HG03039 (cell line): ENCODE measurements around the gene SH3PXD2A.

Source experiments
- ATAC-seq: cut with Tn5 transposase; IDR thresholded peaks from one replicate; pipeline ENCODE4 v1.9.1; 2021; ENCODE audit warnings: mild to moderate bottlenecking, moderate library complexity; ENCODE audit not compliant: unreplicated experiment

Gene SH3PXD2A

DNA sequence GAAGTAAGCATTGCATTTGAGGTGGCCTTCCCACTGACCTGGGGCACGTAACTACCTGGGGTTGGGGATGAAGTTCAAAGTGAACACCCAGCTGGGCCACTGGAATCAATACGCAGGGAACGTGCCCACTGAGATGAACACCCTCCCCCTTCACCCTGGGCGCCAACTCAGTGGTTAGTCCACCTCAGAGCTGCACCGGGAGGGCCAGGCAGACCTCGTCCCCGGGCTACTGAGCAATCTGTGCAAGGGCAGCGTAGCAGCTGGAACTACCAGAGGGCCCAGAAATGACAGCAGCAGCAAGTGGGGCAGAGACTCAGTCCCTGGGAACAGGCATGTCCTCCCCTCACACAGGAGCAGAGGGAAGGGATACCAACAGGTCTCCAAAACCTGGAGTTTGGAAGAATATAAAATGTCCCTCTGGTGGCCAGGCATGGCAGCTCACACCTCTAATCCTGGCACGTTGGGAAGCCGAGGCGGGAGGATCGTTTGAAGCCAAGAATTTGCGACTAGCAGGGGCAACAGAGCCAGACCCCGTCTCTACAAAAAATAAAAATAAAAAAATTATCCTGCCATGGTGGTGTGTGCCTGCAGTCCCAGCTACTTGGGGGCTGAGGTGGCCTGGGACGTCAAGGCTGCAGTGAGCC is 143.9 kb downstream of the SH3PXD2A start:
- no peak for ATAC-seq

DNA sequence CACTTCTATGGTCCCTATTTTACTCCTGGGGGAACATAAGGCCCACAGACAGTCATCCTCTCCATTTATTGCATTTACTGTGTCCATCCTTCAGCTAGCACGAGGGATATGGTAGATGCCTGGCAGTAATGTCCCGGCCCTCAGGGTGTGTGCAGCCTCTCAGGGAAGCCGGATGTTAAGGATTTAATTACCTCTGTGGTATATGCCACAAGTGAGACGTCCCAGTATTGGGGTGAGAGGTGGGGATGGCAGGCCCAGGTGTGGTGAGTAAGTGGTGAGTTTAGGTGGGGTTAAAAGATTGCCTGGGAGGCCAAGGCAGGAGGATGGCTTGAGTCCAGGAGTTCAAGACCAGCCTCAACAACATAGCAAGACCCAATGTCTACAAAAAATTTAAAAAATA is 144.9 kb downstream of the SH3PXD2A start:
- no peak for ATAC-seq

DNA sequence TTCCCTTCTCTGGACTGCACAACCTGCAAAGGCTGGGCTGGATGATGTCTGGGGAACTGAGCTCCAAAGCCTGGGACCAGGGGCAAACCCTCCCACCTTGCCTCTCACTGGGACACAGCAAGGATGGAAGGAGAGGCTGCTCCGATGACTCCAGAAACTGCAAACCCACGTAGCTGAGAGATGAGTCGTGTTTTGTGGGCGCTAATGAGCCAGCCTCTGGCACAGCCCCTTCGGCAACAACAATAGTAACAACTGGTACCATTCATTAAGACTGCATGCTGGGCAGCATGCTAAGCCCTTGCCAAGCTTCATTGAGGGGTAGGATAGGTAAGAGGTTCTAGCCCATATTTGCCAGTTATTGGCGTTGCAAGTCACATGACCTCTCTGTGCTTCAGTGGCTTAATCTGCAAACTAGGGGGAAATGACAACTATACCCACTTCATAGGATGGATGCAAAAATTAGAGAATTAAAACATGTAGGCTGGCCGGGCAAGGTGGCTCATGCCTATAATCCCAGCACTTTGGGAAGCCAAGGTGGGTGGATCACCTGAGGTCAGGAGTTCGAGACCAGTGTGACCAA is 145.9 kb downstream of the SH3PXD2A start:
- ATAC-seq, result no peak

DNA sequence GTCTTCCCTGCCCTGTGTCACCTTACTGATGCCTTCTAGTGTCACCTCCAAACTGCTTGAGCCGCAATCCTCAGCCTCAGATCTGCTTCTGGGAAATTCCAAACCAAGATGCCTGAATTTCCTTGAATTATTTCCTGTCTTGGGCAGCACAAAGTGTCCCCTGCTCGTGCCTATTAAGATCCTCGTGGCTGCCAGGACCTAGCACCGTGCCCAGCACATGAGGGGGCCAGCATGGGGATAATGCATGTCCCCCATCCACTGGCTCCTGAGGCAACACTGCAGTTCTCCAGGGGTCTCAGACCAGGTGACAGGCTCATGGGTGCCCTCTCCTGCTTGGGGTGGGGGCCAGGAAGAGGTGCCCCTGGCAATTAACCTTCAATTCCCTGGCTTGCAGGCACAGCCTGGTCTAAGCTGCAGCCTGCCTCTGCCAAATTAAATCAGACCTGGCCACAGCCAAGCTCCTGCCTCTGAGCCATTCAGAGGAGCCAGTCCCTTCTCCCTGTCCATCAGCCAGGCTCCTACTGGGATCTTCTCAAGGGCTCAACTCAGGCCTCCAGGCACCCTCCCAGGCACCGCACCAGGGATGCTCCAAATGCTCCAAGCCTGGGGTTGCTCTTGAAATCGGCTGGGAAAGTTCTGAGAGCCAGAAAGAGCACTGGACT is 146.6 kb downstream of the SH3PXD2A start:
- no peak for ATAC-seq

DNA sequence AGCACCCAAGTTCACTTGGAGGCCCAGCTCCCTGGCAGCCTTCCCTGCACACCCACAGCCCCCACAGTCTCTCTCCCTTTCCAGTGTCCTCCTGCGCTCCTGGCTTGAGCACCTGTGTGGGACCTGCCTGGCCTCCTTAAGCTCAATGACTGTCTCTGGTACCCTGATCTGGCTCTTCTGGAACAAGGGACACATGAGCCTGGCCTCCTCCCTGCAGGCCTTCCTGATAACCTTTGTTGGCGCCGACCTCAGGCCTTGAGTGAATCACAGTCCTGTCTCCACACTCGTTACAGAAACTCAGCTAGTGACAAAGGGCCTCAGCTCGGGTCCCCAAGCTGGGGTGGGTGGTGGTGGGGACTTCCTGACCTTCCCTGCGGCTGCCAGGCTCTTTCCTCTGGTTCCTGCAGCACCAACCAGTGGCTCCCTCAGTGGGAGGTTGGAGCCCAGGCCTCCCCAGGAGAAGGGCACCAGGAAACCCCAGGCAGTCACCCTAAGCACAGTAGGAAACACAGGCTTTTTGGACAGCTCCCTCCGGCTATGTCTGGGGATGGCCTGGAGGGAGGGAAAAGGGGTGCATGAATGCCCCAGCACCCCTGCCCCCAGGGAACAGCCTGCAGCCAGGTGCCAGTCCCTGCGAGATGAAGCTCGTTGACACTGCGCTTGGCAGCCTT is 147.3 kb downstream of the SH3PXD2A start:
- ATAC-seq, result no peak

DNA sequence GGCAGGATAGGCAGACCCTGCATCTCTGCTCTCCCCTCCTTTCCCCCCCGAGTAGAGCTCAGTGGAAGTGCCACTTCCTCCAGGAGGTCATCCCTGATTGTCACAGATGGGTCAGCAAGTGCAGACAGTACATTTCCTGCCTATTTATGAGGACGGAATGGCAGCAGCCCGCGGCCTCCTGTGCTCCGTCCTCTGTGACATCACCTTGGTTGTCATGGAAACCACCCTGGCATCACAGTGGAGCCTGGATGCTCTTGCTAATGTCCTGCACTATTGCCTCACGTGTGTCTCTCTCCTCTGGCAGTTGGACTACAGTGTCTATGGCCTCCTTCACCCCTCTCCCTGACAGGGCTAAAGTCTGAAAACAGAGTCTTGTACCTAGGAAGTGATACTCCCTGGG is 148.6 kb downstream of the SH3PXD2A start:
- no peak for ATAC-seq

DNA sequence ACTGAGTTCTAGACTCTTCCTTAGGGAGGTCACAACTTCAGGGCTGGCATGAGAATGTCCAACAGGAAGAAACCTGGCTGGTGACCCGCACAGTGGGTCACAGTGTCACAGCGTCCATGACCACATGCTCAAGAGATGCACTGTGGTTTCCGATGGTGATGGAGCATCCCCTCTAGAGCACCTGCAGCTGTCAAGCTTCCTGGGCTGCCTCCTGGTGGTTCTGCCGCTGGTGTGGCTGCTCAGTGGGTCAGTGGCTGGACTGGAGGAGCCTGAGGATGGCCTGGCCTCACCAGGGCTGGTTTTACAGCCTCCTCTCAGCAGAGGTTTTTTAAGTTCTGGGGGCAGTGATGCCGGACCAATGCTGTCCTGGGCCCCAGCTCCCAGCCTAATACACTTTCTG is 149.3 kb downstream of the SH3PXD2A start:
- no peak for ATAC-seq

DNA sequence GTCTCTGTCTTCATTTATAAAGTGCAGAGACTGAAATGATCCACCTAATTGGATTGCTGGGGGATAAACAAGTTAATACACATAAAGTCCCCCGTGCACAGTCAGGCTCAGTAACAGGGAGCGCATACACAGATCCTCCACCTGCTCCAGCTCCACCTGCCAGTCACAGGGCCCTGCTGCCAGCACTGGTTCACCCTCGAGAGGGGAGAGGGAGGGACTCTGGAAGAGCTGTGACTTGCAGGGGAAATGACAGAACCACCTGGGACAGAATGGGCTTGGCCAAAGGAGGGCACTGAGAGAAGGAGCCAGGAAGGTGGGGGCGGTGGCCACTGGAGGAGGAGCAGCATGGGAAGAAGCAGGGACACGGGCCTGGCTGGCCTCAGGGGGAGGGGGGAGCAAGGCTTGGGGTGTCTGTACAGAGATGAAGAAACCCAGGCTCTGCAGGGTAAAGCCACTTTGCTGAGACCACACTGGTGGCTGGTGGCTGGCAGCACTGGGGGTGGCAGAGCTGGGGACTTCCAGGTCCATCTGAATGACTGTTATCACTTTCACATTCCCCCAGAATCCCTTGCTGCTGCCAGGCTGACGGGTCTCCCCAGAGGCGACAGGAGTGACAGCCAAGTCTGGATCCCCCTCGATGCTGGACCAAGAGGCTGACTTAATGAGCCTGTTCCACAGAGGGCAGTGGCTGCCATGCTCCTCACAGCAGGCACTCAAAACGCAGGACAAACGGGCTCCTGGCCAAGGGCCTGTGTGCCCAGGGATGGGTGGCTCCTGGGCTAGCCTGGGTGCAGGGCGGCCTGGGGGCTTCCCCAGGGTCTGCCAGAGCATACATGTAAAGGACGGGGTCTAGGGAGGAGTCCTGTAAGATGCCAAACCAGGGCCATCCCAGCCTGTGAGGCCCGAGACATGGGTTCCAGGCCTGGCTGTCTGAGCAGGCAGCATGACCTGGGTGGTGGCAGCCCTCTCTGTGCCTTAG is 151.1 kb downstream of the SH3PXD2A start:
- ATAC-seq, result no peak

DNA sequence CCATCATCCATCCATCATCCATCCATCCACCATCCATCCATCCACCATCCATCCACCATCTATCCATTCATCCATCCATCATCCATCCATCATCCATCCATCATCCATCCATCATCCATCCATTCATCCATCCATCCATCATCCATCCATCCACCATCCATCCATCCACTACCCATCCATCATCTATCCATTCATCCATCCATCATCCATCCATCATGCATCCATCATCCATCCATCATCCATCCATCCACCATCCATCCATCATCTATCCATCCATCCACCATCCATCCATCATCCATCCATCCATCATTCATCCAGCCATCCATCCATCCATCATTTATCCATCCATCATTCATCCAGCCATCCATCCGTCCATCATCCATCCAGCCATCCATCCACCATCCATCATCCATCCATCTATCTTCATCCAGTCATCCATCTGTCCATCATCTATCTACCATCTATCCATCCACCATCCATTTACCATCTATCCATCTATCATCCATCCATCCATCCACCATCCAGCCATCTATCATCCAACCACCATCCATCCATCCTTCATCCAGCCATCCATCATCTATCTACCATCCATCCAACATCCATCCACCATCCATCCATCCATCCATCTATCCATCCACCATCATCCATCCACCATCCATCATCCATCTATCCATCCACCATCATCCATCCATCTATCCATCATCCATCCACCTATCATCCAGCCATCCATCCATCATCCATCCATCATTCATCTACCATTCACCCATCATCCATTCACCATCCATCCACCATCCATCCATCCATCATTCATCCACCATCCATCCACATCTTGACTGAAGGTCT is 153.8 kb downstream of the SH3PXD2A start:
- ATAC-seq, result no peak

DNA sequence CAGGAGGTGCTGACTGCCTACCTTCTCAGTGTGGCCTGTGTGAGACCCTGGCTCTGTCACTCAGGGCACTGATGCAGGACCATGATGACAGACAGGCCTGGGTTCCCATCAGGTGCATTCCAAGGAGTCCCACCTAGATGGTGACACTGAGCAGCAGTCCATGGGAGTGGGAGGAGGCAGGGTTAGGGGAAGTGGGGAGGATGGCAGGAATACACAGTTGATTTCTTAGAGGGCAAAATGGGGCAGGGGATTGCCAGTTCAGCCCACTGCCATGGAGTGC is 155.0 kb downstream of the SH3PXD2A start:
- ATAC-seq, result no peak

DNA sequence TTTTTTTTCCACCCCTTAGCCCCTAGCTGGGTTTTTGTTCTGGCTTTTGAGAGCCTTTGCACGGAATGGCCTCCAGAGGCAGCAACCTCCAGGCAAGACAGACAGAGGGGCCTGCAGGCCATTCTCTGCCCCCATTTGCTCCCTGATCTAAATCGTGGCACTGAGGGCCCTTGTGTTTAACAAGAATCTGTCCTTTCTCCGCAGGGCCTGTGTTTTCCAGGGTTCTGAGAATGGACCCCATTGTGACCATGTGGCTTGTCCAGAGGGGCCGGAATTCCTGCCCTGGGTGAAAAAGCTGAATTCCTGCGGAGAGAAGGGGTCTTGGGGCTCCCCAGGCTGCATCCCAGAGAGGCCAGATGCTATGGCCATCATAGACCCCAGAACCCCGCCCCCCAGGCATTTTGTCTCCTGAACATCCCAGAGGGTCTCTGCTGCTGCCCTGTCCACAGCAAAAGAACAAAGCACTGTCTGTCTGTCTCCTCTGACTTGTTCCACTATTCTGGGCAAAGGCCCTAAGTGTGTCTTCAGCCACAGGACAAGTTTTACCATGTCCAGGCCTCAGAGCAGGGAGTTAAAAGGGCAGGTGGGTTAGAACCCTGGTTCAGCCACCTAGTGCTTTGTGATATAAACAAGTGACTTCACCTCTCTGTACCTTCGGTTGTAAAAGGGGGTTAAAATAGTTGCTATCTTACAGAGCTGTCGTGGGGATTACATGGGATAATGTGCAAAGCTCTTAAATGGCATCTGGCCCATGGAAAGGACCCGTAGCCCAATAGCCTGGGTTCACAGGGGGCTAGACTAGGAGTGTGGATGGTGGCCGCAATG is 155.6 kb downstream of the SH3PXD2A start:
- ATAC-seq, result no peak

DNA sequence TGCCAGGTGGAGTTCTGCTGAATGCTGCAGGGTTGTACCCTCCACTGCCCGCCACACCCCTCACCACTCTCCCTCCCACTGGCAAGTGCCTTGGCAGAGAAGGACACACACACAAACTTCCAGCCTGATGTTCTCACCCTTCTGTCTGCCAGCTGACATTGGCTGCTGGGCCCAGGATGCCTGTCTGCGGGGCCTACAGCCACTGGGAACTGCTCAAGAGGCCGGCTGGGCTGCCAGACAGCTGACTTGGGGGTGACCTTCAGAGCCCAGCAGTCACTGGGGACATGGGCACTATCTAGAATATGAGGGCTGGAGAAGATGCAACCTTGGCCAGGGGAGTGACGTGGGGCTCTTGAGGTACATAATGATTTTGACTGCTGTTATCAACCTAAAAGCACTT is 157.1 kb downstream of the SH3PXD2A start:
- no peak for ATAC-seq

DNA sequence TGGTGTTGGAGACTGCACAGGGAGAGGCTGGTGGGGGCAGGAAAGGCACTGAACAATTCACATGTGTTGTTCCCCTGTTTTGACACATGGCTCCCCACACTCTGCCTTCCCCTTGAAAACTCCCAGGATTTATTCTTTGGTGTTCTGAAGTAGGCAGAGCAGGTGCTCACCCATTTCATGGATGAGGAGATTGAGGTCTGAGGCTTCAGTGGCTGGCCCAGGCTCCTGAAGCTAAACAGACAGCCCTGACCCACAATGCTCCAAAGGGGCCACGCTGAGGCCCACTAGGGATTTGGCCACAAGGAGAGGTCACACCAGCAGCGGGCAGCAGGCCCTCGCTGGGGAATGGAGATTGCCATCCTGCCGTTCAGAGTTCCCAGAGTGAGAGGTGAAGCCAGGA is 157.6 kb downstream of the SH3PXD2A start:
- ATAC-seq, result no peak

DNA sequence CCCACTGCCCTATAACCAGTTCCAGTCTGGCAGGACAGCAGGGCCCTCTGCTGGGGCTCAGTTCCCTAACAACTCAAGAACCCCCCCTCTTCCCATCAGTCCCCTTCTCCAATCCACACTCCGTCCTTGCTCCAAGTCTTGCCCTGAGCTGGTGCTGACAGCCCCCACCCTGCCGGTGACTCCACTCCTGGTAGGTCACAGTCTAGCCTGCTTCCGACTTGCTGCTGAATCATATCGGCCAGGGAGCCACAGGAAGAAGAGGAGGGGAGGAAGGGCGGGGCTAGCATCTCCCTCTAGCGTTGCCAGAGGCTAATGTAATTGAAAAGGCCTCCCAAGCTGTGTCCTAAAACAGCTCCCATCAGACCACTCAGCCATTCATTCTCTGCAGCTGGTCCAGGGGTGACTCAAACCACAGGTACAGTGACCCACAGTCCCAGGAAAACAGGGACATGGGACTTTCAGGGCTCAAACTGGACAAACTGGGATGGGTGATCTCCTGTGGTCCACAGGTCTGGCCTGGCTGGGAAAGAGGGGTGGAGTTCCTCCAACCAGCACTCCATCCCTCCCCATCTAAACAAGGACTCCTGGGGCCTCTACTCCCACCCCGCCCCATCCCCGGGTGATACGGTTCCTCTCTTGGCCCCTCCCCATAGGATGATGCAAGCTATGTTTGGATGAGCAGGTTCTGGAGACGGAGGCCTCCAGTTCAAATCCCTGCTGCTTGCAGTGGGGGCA is 158.8 kb downstream of the SH3PXD2A start:
- ATAC-seq, result no peak

DNA sequence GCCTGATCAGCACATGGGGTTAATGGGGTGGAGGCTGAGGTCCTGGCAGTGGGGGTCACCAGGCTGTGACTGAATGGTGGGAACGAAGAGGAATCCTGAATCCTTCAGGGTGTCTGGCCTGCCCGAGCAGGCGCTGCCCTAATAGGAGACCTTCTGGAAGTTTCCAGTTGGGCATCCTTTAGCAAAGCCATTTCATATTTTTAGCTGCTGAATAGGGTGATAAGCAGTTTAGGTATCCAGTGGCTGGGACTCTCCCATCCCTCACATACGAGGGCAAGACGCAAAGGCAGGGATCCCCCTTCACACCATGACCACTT is 159.3 kb downstream of the SH3PXD2A start:
- no peak for ATAC-seq

DNA sequence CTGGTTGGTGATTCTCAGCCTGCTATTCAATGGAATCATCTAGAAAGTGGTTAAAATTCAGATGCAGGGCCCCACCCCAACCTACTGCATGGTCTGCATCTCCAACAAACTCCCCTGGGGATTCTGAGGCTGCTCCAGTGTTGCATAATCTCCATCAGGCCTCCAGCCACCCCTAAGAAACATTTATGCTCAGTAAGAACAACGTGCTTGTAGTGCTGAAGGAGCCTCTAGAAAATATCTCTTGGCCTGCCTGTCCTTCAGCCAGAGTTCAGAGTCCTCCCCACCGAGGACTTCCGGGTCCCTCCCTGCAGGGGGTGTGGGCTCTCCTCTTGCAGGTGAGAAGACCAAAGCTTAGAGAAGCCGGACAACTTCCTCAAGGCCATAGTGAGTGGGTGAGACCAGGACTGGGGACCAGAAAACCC is 159.8 kb downstream of the SH3PXD2A start:
- no peak for ATAC-seq

DNA sequence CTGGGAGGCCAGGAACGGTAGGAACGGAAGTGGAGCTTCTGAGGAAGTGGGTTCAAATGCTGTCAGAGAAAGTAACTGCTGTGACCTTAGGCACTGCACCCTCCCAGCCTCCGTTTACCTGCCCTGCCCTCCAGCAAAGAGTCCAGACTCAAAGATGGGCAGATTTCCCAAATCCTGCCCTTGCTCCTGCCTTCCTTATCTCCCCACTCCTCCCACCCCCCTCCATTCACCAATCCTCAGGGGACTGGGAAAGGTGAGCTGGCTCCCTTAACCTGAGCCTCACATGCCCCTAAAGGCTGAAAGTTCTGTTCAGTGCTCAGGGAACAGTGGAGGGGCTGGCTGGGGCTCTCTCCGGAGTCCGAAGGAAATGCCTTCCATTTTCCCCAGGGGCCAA is 161.6 kb downstream of the SH3PXD2A start:
- ATAC-seq, result no peak

DNA sequence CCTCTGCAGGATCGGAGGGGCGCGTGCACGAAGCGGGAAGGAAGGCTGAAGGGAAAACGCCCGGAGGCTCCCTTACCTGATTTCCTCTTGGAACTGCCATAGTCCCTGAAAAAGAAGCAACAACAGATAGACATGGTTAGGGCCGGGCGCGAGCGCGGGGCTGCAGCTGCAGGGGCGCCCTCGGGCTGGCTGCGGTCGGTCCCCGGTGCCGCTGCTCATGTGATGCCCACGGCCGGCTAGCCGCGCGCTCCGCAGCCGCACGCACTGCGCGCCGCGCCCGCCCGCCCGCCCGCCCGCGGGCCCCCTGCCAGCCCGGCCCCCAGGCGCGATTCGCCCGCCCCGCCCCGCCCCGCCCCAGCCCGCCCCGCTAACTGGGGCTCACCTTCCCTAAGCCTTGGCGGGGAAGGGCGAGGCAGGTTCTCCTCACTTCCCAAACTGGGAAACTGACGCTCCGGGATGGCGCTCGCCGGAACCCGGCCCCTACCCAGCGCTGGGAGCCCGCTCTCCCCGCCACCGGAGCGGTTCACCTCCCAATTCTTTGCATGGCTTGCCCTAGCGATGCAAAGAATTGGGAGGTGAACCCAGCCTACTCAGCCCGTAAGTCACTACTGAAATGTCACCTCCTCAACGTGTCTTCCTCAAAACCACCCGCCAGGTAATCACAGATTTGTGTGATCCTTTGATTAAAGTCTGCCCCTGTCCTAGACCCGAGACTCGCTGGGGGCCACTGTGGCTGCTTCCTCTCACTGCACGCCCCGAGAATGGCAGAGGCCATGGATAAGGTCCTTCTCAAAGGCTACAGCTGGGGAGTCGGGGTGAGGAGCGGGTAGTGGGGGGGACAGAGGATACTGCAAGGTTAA is 162.2 kb downstream of the SH3PXD2A start:
- ATAC-seq, result peak; percentile 22
